MCF 10A (cell line): ENCODE measurements around the gene ARMH4. TPM values are rescaled to one million over a fixed set of nuclear protein-coding genes. Genes with fewer than 3 reads are reported as not detected.

Experiments used
- BruUV-seq: library from RNA; stranded (reverse); fragments of 400-500 nt; replicated peaks from 2 replicates; lab custom pipeline; 2021; lab: Mats Ljungman, UMichigan
- CTCF ChIA-PET: fragments of 300-600 bp; sonication (Branson Sonifier 250); formaldehyde crosslinking; extraction: SDS; loops from one replicate; lab custom pipeline; 2021; ENCODE audit warnings: antibody characterized with exemption, inconsistent platforms; lab: Yijun Ruan, JAX
- POLR2A ChIA-PET: fragments of 300-600, 350-650 bp; sonication (Branson Sonifier 250); formaldehyde crosslinking; extraction: SDS; loops from one replicate; lab custom pipeline; 2020; ENCODE audit warnings: antibody characterized with exemption, inconsistent platforms; lab: Yijun Ruan, JAX
- DNase-seq: peaks from one replicate; pipeline ENCODE4 v3.0.0-alpha.2; 2018; ENCODE audit not compliant: unreplicated experiment
- H3K27ac Mint-ChIP-seq: one replicate; pipeline ENCODE4 v1.8.0; 2022; ENCODE audit warnings: mild to moderate bottlenecking, low read depth, mixed read lengths; ENCODE audit not compliant: unreplicated experiment
- H3K27me3 Mint-ChIP-seq: one replicate; pipeline ENCODE4 v1.8.0; 2022; ENCODE audit warnings: mixed read lengths; ENCODE audit not compliant: insufficient read depth, unreplicated experiment
- H3K36me3 Mint-ChIP-seq: one replicate; pipeline ENCODE4 v1.8.0; 2022; ENCODE audit warnings: mild to moderate bottlenecking, moderate library complexity, mixed read lengths; ENCODE audit not compliant: insufficient read depth, unreplicated experiment
- H3K4me1 Mint-ChIP-seq: one replicate; pipeline ENCODE4 v1.8.0; 2022; ENCODE audit warnings: mixed read lengths; ENCODE audit not compliant: insufficient read depth, unreplicated experiment
- H3K4me3 Mint-ChIP-seq: one replicate; pipeline ENCODE4 v1.8.0; 2022; ENCODE audit warnings: mild to moderate bottlenecking, moderate library complexity, mixed read lengths; ENCODE audit not compliant: unreplicated experiment
- H3K9me3 Mint-ChIP-seq: one replicate; pipeline ENCODE4 v1.8.0; 2022; ENCODE audit warnings: mixed read lengths; ENCODE audit not compliant: unreplicated experiment
- CTCF ChIP-seq: fragments of 200-600 bp; IDR thresholded peaks from one replicate; pipeline ENCODE4 v1.8.0; 2022; ENCODE audit warnings: antibody characterized with exemption, mild to moderate bottlenecking; ENCODE audit not compliant: unreplicated experiment
- intact Hi-C: fragments of 100-400 bp; cut with micrococcal nuclease; formaldehyde crosslinking; loops from 2 replicates; pipeline ENCODE4 v1.14.1; 2022
- total RNA-seq: library from RNA; stranded (reverse); gene quantifications from 2 replicates; pipeline ENCODE4 v1.2.3, GENCODE V29; 2022

Gene ARMH4
- total RNA-seq, 1 experiment from 2014 or later = not detected

- H3K27me3 Mint-ChIP-seq = peaks cover 62% of the 10 kb centered on the region
These were observed 6.1 kb downstream of the ARMH4 start for GRCh38 chr14:58145936-58146335.

GRCh38 chr14:58143106-58143505 lies 8.9 kb downstream of the ARMH4 start:
- CTCF ChIA-PET = no interaction called here
- DNase-seq = no peak
- H3K4me1 Mint-ChIP-seq = no peaks in the 10 kb centered on the region
- no peaks in the 10 kb centered on the region for H3K36me3 Mint-ChIP-seq
- peaks cover 34% of the 10 kb centered on the region for H3K27me3 Mint-ChIP-seq
- H3K9me3 Mint-ChIP-seq = no peaks in the 10 kb centered on the region
- H3K27ac Mint-ChIP-seq = no peak overlapping the region
- no peak overlapping the region for H3K4me3 Mint-ChIP-seq
- TF ChIP-seq CTCF = no peak
- no TSS peak for BruUV-seq
- intact Hi-C loops = no loop called here
- POLR2A ChIA-PET = interaction anchor here (0.6 to 1.6 kb wide), 2 partner anchors 9 to 194 kb away, joined by 3 to 4 read pairs; partner anchors contain the start of gene ARMH4

More at GRCh38 chr14:58145936-58146335, 6.1 kb downstream of the ARMH4 start:
- no TSS peak for BruUV-seq
- POLR2A ChIA-PET = no interaction called here
- intact Hi-C loops = no loop called here
- Mint-ChIP-seq H3K4me3 (no peak overlapping the region), H3K27ac (no peak overlapping the region), H3K9me3 (no peaks in the 10 kb centered on the region), H3K4me1 (peaks cover 2% of the 10 kb centered on the region), H3K36me3 (no peaks in the 10 kb centered on the region)
- no peak for TF ChIP-seq CTCF
- DNase-seq = no peak
- CTCF ChIA-PET = interaction anchor here (1.7 kb wide), 1 partner anchor 23 kb away, joined by 4 read pairs; no protein-coding TSS in a partner anchor

GRCh38 chr14:58141893-58142292 lies 10.1 kb downstream of the ARMH4 start:
- no peaks in the 10 kb centered on the region for H3K36me3 Mint-ChIP-seq
- no TSS peak for BruUV-seq
- DNase-seq = no peak
- TF ChIP-seq CTCF = no peak
- no peak overlapping the region for H3K27ac Mint-ChIP-seq
- no peaks in the 10 kb centered on the region for H3K9me3 Mint-ChIP-seq
- H3K27me3 Mint-ChIP-seq = peaks cover 22% of the 10 kb centered on the region
- POLR2A ChIA-PET = interaction anchor here (1.6 kb wide), 1 partner anchor 10 kb away, joined by 4 read pairs; the partner anchor contains the start of gene ARMH4
- CTCF ChIA-PET = no interaction called here
- H3K4me3 Mint-ChIP-seq = no peak overlapping the region
- H3K4me1 Mint-ChIP-seq = no peaks in the 10 kb centered on the region
- intact Hi-C loops = no loop called here

GRCh38 chr14:58138714-58139482 lies 13.1 kb downstream of the ARMH4 start:
- no peaks in the 10 kb centered on the region for H3K36me3 Mint-ChIP-seq
- BruUV-seq = no TSS peak
- H3K4me3 Mint-ChIP-seq = no peak overlapping the region
- H3K27ac Mint-ChIP-seq = no peak overlapping the region
- TF ChIP-seq CTCF = no peak
- ChIA-PET POLR2A (interaction anchor here (0.6 to 0.8 kb wide), 2 partner anchors 9 to 289 kb away, joined by 3 read pairs; partner anchors contain the start of genes KIAA0586 and TIMM9), CTCF (interaction anchor here (0.9 kb wide), 1 partner anchor 28 kb away, joined by 4 read pairs; no protein-coding TSS in a partner anchor)
- H3K4me1 Mint-ChIP-seq = no peaks in the 10 kb centered on the region
- intact Hi-C loops = no loop called here
- no peaks in the 10 kb centered on the region for H3K27me3 Mint-ChIP-seq
- no peak for DNase-seq
- H3K9me3 Mint-ChIP-seq = no peaks in the 10 kb centered on the region
